WTC11 (cell line): ENCODE measurements around the gene SPINT2. TPM values are rescaled to one million over a fixed set of nuclear protein-coding genes. Genes with fewer than 3 reads are reported as not detected.

Source experiments
- ATAC-seq: fragments of 200-7000 bp; cut with Tn5 transposase; 2 replicates; pipeline ENCODE4 v1.10.0; 2021; ENCODE audit warnings: mild to moderate bottlenecking, moderate library complexity
- CTCF ChIA-PET: fragments of 300-600 bp; sonication (Branson Sonifier 250); formaldehyde crosslinking; loops from one replicate; lab custom pipeline; 2021; ENCODE audit warnings: antibody characterized with exemption; lab: Charles Lee
- POLR2A ChIA-PET: fragments of 350-600 bp; sonication (Branson Sonifier 250); formaldehyde crosslinking; loops from one replicate; lab custom pipeline; 2021; ENCODE audit warnings: antibody characterized with exemption; lab: Charles Lee
- DNase-seq: peaks from one replicate; pipeline ENCODE4 v3.0.0; 2021; ENCODE audit warnings: low spot score
- H3K27ac Mint-ChIP-seq: 2 replicates; pipeline ENCODE4 v1.8.0; 2021; ENCODE audit warnings: mixed read lengths
- H3K27me3 Mint-ChIP-seq: 2 replicates; pipeline ENCODE4 v1.8.0; 2021; ENCODE audit warnings: low read depth, mild to moderate bottlenecking, moderate library complexity, mixed read lengths
- H3K36me3 Mint-ChIP-seq: 2 replicates; pipeline ENCODE4 v1.8.0; 2021; ENCODE audit warnings: mixed read lengths
- H3K4me1 Mint-ChIP-seq: 2 replicates; pipeline ENCODE4 v1.8.0; 2022; ENCODE audit warnings: mixed read lengths
- H3K4me3 Mint-ChIP-seq: 2 replicates; pipeline ENCODE4 v1.8.0; 2021; ENCODE audit warnings: mild to moderate bottlenecking, moderate library complexity, mixed read lengths
- H3K9me3 Mint-ChIP-seq: 2 replicates; pipeline ENCODE4 v1.8.0; 2021; ENCODE audit warnings: mixed read lengths
- CREM ChIP-seq: sonication (generic); formaldehyde crosslinking; IDR thresholded peaks from 2 replicates; pipeline ENCODE4 v1.8.1; 2022; ENCODE audit warnings: mild to moderate bottlenecking, missing genetic modification reagents, moderate library complexity
- GRHL2 ChIP-seq: fragments of 250-450 bp; sonication (Bioruptor Pico); IDR thresholded peaks from 2 replicates; pipeline ENCODE4 v1.8.0; 2022; ENCODE audit warnings: mild to moderate bottlenecking, moderate library complexity; ENCODE audit not compliant: insufficient replicate concordance, severe bottlenecking
- GTF2I ChIP-seq: fragments of 250-450 bp; sonication (Bioruptor Pico); conservative IDR thresholded peaks from 2 replicates; pipeline ENCODE4 v1.4.0; 2021; ENCODE audit warnings: mild to moderate bottlenecking
- IRF2 ChIP-seq: sonication (generic); formaldehyde crosslinking; IDR thresholded peaks from 2 replicates; pipeline ENCODE4 v1.8.0; 2022; ENCODE audit warnings: low read depth, missing genetic modification reagents, borderline replicate concordance
- JAZF1 ChIP-seq: fragments of 250-450 bp; sonication (Bioruptor Pico); IDR thresholded peaks from 2 replicates; pipeline ENCODE4 v1.9.0; 2021; ENCODE audit warnings: moderate library complexity, mild to moderate bottlenecking, inconsistent platforms
- NFE2L1 ChIP-seq: sonication (generic); formaldehyde crosslinking; IDR thresholded peaks from 2 replicates; pipeline ENCODE4 v1.8.1; 2023; ENCODE audit warnings: missing genetic modification reagents
- NFYB ChIP-seq: sonication (generic); formaldehyde crosslinking; conservative IDR thresholded peaks from 2 replicates; pipeline ENCODE4 v1.8.0; 2022; ENCODE audit warnings: low read depth, missing genetic modification reagents
- OVOL2 ChIP-seq: fragments of 250-450 bp; sonication (Bioruptor Pico); IDR thresholded peaks from 2 replicates; pipeline ENCODE4 v1.9.0; 2021; ENCODE audit warnings: mild to moderate bottlenecking, borderline replicate concordance
- SOX15 ChIP-seq: fragments of 250-450 bp; sonication (Bioruptor Pico); IDR thresholded peaks from 2 replicates; pipeline ENCODE4 v1.9.0; 2021; ENCODE audit warnings: mild to moderate bottlenecking
- ZBTB21 ChIP-seq: sonication (generic); formaldehyde crosslinking; IDR thresholded peaks from 2 replicates; pipeline ENCODE4 v1.8.1; 2023; ENCODE audit warnings: mild to moderate bottlenecking, missing genetic modification reagents, borderline replicate concordance
- ZNF121 ChIP-seq: sonication (generic); formaldehyde crosslinking; IDR thresholded peaks from 2 replicates; pipeline ENCODE4 v1.8.0; 2023; ENCODE audit warnings: missing genetic modification reagents
- ZNF138 ChIP-seq: sonication (generic); formaldehyde crosslinking; conservative IDR thresholded peaks from 2 replicates; pipeline ENCODE4 v1.8.1; 2022; ENCODE audit warnings: mild to moderate bottlenecking, moderate library complexity, missing genetic modification reagents
- ZNF423 ChIP-seq: fragments of 250-450 bp; sonication (Bioruptor Pico); IDR thresholded peaks from 2 replicates; pipeline ENCODE4 v2.1.2; 2022; ENCODE audit warnings: mild to moderate bottlenecking, moderate library complexity
- total RNA-seq: library from RNA; stranded (reverse); gene quantifications from 3 replicates; pipeline ENCODE4 v1.2.3, GENCODE V29; 2021
- TF ChIP-seq, protein P1 (sequence below): sonication (generic); formaldehyde crosslinking; IDR thresholded peaks from 2 replicates; pipeline ENCODE4 v1.8.0; 2023; ENCODE audit warnings: mild to moderate bottlenecking, missing genetic modification reagents
- TF ChIP-seq, protein P2 (sequence below): sonication (generic); formaldehyde crosslinking; conservative IDR thresholded peaks from 2 replicates; pipeline ENCODE4 v1.8.1; 2022; ENCODE audit warnings: mild to moderate bottlenecking, missing genetic modification reagents
- TF ChIP-seq, protein P3 (sequence below): fragments of 250-450 bp; sonication (Bioruptor Pico); IDR thresholded peaks from 2 replicates; pipeline ENCODE4 v2.1.2; 2022; ENCODE audit warnings: mild to moderate bottlenecking, moderate library complexity
- TF ChIP-seq, protein P4 (sequence below): sonication (generic); formaldehyde crosslinking; IDR thresholded peaks from 2 replicates; pipeline ENCODE4 v1.8.1; 2023; ENCODE audit warnings: mild to moderate bottlenecking, missing genetic modification reagents, borderline replicate concordance
- TF ChIP-seq, protein P5 (sequence below): sonication (generic); formaldehyde crosslinking; IDR thresholded peaks from 2 replicates; pipeline ENCODE4 v1.8.0; 2022; ENCODE audit warnings: mild to moderate bottlenecking, missing genetic modification reagents
- TF ChIP-seq, protein P6 (sequence below): fragments of 250-450 bp; sonication (Bioruptor Pico); IDR thresholded peaks from 2 replicates; pipeline ENCODE4 v1.9.0; 2021; ENCODE audit warnings: mild to moderate bottlenecking

Gene SPINT2
- total RNA-seq, 1 experiment from 2014 or later, result 335 TPM

DNA sequence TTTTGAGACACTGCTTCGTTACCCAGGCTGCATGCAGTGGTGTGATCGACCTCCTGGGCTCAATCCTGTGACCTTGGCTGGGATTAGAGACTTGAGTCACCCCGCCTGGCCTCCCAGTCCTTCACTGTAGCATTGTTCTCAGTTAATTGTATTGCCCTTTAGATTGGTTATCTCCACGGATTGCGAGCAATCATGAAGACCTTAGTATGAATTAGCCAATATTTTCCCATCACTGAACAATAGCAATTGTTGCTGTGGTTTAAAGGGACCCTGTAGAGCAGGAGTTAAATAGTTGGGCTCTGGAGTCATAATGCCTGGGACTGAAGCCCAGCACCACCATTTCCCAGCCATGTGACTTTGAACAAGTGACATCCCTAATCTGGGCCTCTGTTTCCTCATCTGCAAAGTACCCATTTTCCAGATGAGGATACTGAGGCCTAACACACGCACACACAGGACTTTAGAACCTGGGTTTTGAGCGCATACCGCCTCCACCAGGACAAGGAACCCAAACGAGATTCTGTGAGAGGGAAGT lies 16.6 kb upstream of the SPINT2 start:
- Mint-ChIP-seq H3K4me1 (peaks cover 36% of the 10 kb centered on the region), H3K9me3 (no peaks in the 10 kb centered on the region), H3K27ac (no peak overlapping the region), H3K36me3 (no peaks in the 10 kb centered on the region), H3K27me3 (peaks cover 2% of the 10 kb centered on the region; the same call in 1 of the 2 replicates), H3K4me3 (no peak overlapping the region)
- ChIA-PET POLR2A (no interaction called here), CTCF (interaction anchor here (0.6 to 7.9 kb wide), 2 partner anchors 8 to 39 kb away, joined by 4 to 100 read pairs; partner anchors contain the start of gene PPP1R14A)
- no peak for DNase-seq
- TF ChIP-seq GTF2I (CRISPR knock-in tag) (peak; percentile 73; the same call in 1 of the 2 replicates), IRF2 (no peak)
- no peak for ATAC-seq

DNA sequence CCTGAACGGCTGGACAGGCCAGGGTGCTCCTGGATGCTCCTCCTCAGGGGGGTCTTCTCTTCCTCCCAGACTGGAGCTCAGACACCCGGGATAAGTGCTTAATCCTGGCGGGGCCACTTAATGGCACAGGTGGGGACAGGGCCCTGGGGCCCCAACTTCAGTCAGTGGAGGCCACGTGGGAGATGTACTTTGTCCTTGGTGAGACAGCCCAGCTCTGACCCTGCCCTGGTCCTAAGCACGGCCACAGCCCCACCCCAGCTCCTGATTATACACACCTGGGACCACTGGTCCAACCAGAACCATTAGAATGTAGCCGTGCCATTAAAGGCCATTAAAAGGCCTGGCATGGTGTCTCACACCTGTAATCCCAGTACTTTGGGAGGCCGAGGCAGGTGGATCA lies 16.0 kb upstream of the SPINT2 start:
- peaks cover 41% of the 10 kb centered on the region for H3K4me1 Mint-ChIP-seq
- CTCF ChIA-PET, result no interaction called here

DNA sequence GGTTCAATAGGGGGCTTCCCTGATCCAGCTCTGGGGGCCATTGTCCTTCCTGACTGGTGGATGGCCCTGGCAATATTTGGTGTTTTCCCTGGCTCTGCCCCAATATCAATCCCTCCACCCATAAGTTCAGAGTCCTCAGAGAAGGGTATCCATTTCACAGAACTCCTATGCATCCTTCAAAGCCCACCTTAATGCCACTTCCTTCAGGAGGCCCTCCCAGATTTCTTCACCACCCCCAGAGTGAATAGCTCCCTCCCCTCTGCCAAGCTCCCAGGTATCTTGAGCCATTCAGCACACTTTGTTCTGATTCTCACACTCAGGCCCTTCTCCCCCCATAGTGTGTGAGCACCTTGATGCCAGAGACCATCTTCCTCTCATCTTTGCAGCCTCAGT lies 13.9 kb upstream of the SPINT2 start:
- no peak for TF ChIP-seq OVOL2 (CRISPR knock-in tag)
- TF ChIP-seq, protein P1, sequence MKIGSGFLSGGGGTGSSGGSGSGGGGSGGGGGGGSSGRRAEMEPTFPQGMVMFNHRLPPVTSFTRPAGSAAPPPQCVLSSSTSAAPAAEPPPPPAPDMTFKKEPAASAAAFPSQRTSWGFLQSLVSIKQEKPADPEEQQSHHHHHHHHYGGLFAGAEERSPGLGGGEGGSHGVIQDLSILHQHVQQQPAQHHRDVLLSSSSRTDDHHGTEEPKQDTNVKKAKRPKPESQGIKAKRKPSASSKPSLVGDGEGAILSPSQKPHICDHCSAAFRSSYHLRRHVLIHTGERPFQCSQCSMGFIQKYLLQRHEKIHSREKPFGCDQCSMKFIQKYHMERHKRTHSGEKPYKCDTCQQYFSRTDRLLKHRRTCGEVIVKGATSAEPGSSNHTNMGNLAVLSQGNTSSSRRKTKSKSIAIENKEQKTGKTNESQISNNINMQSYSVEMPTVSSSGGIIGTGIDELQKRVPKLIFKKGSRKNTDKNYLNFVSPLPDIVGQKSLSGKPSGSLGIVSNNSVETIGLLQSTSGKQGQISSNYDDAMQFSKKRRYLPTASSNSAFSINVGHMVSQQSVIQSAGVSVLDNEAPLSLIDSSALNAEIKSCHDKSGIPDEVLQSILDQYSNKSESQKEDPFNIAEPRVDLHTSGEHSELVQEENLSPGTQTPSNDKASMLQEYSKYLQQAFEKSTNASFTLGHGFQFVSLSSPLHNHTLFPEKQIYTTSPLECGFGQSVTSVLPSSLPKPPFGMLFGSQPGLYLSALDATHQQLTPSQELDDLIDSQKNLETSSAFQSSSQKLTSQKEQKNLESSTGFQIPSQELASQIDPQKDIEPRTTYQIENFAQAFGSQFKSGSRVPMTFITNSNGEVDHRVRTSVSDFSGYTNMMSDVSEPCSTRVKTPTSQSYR (CRISPR knock-in tag), result no peak
- TF ChIP-seq CREM (CRISPR knock-in tag), result no peak
- TF ChIP-seq, protein P2, sequence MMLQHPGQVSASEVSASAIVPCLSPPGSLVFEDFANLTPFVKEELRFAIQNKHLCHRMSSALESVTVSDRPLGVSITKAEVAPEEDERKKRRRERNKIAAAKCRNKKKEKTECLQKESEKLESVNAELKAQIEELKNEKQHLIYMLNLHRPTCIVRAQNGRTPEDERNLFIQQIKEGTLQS (CRISPR knock-in tag), result no peak
- no peak for TF ChIP-seq JAZF1 (CRISPR knock-in tag)
- no peak for TF ChIP-seq NFE2L1 (CRISPR knock-in tag)
- TF ChIP-seq GRHL2 (CRISPR knock-in tag), result no peak
- TF ChIP-seq, protein P3, sequence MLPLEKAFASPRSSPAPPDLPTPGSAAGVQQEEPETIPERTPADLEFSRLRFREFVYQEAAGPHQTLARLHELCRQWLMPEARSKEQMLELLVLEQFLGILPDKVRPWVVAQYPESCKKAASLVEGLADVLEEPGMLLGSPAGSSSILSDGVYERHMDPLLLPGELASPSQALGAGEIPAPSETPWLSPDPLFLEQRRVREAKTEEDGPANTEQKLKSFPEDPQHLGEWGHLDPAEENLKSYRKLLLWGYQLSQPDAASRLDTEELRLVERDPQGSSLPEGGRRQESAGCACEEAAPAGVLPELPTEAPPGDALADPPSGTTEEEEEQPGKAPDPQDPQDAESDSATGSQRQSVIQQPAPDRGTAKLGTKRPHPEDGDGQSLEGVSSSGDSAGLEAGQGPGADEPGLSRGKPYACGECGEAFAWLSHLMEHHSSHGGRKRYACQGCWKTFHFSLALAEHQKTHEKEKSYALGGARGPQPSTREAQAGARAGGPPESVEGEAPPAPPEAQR (CRISPR knock-in tag), result no peak
- no peak for TF ChIP-seq ZNF121 (CRISPR knock-in tag)
- no peak for TF ChIP-seq NFYB (CRISPR knock-in tag)
- TF ChIP-seq, protein P4, sequence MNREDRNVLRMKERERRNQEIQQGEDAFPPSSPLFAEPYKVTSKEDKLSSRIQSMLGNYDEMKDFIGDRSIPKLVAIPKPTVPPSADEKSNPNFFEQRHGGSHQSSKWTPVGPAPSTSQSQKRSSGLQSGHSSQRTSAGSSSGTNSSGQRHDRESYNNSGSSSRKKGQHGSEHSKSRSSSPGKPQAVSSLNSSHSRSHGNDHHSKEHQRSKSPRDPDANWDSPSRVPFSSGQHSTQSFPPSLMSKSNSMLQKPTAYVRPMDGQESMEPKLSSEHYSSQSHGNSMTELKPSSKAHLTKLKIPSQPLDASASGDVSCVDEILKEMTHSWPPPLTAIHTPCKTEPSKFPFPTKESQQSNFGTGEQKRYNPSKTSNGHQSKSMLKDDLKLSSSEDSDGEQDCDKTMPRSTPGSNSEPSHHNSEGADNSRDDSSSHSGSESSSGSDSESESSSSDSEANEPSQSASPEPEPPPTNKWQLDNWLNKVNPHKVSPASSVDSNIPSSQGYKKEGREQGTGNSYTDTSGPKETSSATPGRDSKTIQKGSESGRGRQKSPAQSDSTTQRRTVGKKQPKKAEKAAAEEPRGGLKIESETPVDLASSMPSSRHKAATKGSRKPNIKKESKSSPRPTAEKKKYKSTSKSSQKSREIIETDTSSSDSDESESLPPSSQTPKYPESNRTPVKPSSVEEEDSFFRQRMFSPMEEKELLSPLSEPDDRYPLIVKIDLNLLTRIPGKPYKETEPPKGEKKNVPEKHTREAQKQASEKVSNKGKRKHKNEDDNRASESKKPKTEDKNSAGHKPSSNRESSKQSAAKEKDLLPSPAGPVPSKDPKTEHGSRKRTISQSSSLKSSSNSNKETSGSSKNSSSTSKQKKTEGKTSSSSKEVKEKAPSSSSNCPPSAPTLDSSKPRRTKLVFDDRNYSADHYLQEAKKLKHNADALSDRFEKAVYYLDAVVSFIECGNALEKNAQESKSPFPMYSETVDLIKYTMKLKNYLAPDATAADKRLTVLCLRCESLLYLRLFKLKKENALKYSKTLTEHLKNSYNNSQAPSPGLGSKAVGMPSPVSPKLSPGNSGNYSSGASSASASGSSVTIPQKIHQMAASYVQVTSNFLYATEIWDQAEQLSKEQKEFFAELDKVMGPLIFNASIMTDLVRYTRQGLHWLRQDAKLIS (CRISPR knock-in tag), result no peak
- no peak for TF ChIP-seq SOX15 (CRISPR knock-in tag)
- no peak for TF ChIP-seq ZNF423
- TF ChIP-seq ZNF138 (CRISPR knock-in tag), result no peak
- TF ChIP-seq, protein P5, sequence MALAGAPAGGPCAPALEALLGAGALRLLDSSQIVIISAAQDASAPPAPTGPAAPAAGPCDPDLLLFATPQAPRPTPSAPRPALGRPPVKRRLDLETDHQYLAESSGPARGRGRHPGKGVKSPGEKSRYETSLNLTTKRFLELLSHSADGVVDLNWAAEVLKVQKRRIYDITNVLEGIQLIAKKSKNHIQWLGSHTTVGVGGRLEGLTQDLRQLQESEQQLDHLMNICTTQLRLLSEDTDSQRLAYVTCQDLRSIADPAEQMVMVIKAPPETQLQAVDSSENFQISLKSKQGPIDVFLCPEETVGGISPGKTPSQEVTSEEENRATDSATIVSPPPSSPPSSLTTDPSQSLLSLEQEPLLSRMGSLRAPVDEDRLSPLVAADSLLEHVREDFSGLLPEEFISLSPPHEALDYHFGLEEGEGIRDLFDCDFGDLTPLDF (CRISPR knock-in tag), result no peak
- TF ChIP-seq, protein P6, sequence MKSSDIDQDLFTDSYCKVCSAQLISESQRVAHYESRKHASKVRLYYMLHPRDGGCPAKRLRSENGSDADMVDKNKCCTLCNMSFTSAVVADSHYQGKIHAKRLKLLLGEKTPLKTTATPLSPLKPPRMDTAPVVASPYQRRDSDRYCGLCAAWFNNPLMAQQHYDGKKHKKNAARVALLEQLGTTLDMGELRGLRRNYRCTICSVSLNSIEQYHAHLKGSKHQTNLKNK (CRISPR knock-in tag), result no peak
- H3K4me1 Mint-ChIP-seq, result peaks cover 42% of the 10 kb centered on the region
- H3K36me3 Mint-ChIP-seq, result no peaks in the 10 kb centered on the region
- H3K27me3 Mint-ChIP-seq, result peaks cover 5% of the 10 kb centered on the region; the same call in 1 of the 2 replicates
- POLR2A ChIA-PET, result interaction anchor here (0.9 to 3.3 kb wide), 3 partner anchors 14 to 137 kb away, joined by 3 to 20 read pairs (median 8); partner anchors contain the start of genes GGN and SPINT2
- no peak overlapping the region for H3K4me3 Mint-ChIP-seq
- no peaks in the 10 kb centered on the region for H3K9me3 Mint-ChIP-seq
- ATAC-seq, result no peak; the same call in 1 of the 2 replicates
- H3K27ac Mint-ChIP-seq, result peak overlapping the region; percentile 75
- no peak for DNase-seq
- CTCF ChIA-PET, result interaction anchor here (1.0 to 1.8 kb wide), 8 partner anchors 14 to 152 kb away, joined by 3 to 14 read pairs (median 4); partner anchors contain the start of genes FAM98C, PSMD8 and SPINT2

More for the DNA sequence above, 16.0 kb upstream of the SPINT2 start:
- H3K4me3 Mint-ChIP-seq, result no peak overlapping the region
- H3K36me3 Mint-ChIP-seq, result no peaks in the 10 kb centered on the region
- no peak for TF ChIP-seq ZBTB21 (CRISPR knock-in tag)
- no peak for ATAC-seq
- POLR2A ChIA-PET, result interaction anchor here (0.7 kb wide), 1 partner anchor 346 kb away, joined by 12 read pairs; no protein-coding TSS in a partner anchor
- H3K27me3 Mint-ChIP-seq, result peaks cover 2% of the 10 kb centered on the region; the same call in 1 of the 2 replicates
- no peaks in the 10 kb centered on the region for H3K9me3 Mint-ChIP-seq
- H3K27ac Mint-ChIP-seq, result no peak overlapping the region
- no peak for DNase-seq
